HG02840 (cell line): ENCODE results near the gene F8.
"Not testable (repeated sequence)": the region's sequence is repeated elsewhere in the genome, so short reads cannot be mapped to it uniquely, and the experiment has no call there.

ENCODE experiments used
- ATAC-seq: cut with Tn5 transposase; IDR thresholded peaks from one replicate; pipeline ENCODE4 v1.9.1; 2021; ENCODE audit warnings: mild to moderate bottlenecking, moderate library complexity, moderate number of reproducible peaks; ENCODE audit not compliant: unreplicated experiment, low FRiP score

The F8 gene

DNA sequence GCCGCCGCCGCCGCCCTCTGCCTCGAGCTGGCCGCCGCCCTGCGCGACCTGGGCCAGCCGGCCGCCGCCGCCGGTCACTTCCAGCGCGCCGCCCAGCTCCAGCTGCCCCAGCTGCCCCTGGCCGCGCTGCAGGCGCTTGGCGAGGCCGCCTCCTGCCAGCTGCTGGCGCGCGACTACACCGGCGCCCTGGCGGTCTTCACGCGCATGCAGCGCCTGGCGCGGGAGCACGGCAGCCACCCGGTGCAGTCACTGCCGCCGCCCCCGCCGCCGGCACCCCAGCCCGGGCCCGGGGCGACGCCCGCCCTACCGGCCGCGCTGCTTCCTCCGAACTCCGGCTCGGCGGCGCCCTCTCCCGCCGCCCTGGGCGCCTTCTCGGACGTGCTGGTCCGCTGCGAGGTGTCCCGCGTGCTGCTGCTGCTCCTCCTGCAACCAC lies 135.7 kb downstream of the F8 start:
- peak; percentile 45 for ATAC-seq

GRCh38 chrX:154886069-154886788 lies 136.3 kb downstream of the F8 start, which contains the start of gene F8A1:
Gene F8A1 (plus strand): TSS chrX:154886355. CDS start chrX:154886375, 20 bp downstream.
- peak; percentile 66 for ATAC-seq

- ATAC-seq, result not testable (repeated sequence)
Observed at GRCh38 chrX:154885549-154885948, 137.0 kb downstream of the F8 start.

GRCh38 chrX:154885057-154885456 lies 137.5 kb downstream of the F8 start:
- not testable (repeated sequence) for ATAC-seq

DNA sequence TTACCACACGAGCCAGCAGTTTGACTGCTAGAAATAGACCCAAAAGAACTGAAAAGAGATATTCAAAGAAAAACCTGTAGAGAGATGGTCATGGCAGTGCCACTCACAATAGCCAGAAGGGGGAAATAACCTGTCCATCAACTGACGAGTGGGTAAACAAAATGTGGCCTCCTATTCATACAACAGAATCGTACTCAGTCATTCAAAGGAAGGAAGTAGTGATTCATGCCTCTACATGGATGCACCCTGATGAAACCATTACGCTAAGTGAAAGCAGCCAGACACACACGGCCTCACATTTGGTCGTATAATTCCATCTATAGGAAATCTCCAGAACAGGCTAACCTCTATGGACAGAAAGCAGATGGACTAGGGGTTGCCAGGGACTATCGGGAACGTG lies 138.5 kb downstream of the F8 start:
- not testable (repeated sequence) for ATAC-seq

- no peak for ATAC-seq
Observed at GRCh38 chrX:154873329-154873728, 149.2 kb downstream of the F8 start.

GRCh38 chrX:154868522-154868921 lies 154.0 kb downstream of the F8 start:
- ATAC-seq, result not testable (repeated sequence)

- no peak for ATAC-seq
Observed at GRCh38 chrX:154855256-154855655, 167.3 kb downstream of the F8 start.

GRCh38 chrX:154850957-154851611 lies 171.4 kb downstream of the F8 start:
- ATAC-seq, result no peak

- no peak for ATAC-seq
Observed at GRCh38 chrX:154840856-154841255, 181.7 kb downstream of the F8 start.

DNA sequence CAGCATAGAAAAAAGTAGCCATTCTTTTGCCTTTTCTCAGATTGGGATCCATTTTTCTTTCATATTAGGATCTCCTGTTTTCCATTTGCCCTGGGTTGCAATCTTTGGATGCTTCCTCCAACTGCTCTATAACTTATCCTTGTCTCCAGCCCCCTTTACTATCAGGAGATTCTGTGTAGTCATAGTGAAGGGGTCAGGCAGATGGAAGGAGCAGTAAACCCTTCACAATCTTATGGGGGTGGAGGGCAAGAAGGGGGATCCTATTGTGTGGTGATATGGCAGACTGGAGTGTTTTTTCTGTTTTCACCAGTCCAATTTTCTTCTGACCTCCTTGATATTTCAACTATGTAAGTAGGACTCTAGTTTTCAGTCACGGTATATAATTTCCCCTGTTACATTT lies 186.4 kb downstream of the F8 start:
- ATAC-seq, result no peak

- no peak for ATAC-seq
Observed at GRCh38 chrX:154834562-154834961, 188.0 kb downstream of the F8 start, which contains the start of gene SMIM9. Gene SMIM9 (minus strand): TSS chrX:154834662. CDS start chrX:154830856, 3,806 bp downstream.

GRCh38 chrX:154833746-154834274 lies 188.7 kb downstream of the F8 start:
- no peak for ATAC-seq

GRCh38 chrX:154829926-154830442 lies 192.5 kb downstream of the F8 start:
- no peak for ATAC-seq

GRCh38 chrX:154829134-154829533 lies 193.4 kb downstream of the F8 start:
- ATAC-seq, result no peak

- no peak for ATAC-seq
Observed at GRCh38 chrX:154828016-154828408, 194.5 kb downstream of the F8 start.

DNA sequence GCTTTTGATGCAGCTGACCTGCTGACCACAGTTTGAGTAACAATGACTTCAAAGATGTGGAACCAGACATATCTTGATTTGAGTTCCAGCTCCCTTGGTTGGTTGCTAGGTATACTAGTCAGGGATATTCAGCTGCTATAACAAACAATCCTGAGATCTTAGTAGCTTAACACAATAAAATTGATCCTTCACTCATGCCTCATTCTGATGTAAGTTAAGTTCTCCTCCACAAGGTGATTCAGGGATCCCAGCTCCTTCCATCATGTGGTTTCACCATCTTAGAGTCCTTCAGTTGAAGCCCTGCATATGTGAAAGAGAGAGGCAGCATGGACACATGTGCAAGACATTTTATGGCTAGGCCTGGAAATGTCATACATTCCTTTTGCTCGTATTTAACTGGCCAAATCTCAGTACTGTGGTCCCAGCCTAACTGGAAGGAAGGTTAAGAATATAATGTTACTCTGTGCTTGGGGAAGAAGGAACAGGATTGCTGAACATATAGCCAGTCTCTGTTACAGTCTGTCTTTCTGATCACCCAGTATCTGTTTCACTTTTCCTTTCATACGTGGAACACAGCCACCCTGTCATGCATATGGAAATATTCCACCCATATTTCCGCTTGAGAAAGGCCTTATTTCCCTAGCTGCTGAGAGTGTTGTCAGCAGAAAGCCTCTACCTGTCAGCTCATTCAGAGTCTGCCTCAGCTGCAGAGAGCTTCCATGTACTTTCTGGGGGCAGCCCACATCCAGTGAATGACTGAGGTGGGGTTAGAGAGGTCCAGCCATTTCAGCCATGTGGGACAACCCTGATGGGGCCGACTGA lies 195.1 kb downstream of the F8 start:
- ATAC-seq, result peak; percentile 88

DNA sequence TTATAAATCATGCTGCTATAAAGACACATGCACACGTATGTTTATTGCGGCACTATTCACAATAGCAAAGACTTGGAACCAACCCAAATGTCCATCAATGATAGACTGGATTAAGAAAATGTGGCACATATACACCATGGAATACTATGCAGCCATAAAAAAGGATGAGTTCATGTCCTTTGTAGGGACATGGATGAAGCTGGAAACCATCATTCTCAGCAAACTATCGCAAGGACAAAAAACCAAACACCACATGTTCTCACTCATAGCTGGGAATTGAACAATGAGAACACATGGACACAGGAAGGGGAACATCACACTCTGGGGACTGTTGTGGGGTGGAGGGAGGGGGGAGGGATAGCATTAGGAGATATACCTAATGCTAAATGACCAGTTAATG lies 196.9 kb downstream of the F8 start:
- not testable (repeated sequence) for ATAC-seq

DNA sequence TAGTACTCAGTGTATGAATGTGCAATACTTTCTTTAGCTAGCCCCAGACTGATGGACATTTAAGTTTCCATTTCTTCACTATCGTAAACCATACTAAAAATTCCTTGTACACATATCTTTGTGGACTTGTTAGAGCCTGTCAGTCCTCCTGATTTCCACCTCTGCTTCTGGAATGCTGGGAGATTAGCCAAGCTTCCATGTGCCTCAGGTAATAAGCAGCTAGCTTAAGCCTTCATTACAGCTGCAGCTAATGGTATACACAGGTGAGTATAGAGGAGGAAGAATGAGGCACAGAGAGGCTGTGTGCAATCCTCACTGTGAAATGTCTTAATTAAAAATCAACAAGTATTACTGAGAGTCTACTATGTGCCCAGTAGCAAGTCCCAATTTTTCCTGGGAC lies 197.9 kb downstream of the F8 start:
- ATAC-seq, result no peak

GRCh38 chrX:154822029-154822428 lies 200.5 kb downstream of the F8 start:
- ATAC-seq, result no peak
